ENCODE measurements around the gene KRTAP21-3. TPM values are rescaled to one million over a fixed set of nuclear protein-coding genes. Genes with fewer than 3 reads are reported as not detected.

Gene KRTAP21-3
- total and polyA plus RNA-seq, 2 of the 13 experiments (the other 11 are each of a cell fraction or from before 2014, with no cell fraction given), result not detected

- H3K79me2 ChIP-seq (ENCODE audit: insufficient read depth, low read length), result no peaks in the 10 kb centered on the region
- H3K9ac ChIP-seq (ENCODE audit: insufficient read depth, low read depth, low read length), result no peak overlapping the region
- no peak overlapping the region for H3K27ac ChIP-seq (ENCODE audit: extremely low read length, insufficient read depth, low read length)
- no peak overlapping the region for H2AFZ ChIP-seq (ENCODE audit: low read length)
- no peak for ATAC-seq
- no peaks in the 10 kb centered on the region for H3K36me3 ChIP-seq (replicated peaks in 1 of 2; ENCODE audit: control insufficient read depth in 1 of 2, insufficient read depth in 2 of 2, low read length in 2 of 2)
- no peaks in the 10 kb centered on the region for H3K4me1 ChIP-seq (ENCODE audit: insufficient read depth, low read length)
- BruUV-seq (replicated peaks), result no TSS peak
- no peaks in the 10 kb centered on the region for H4K20me1 ChIP-seq (ENCODE audit: insufficient read depth, low read length)
- FAIRE-seq, result no peak
- no peak for TF ChIP-seq ATF1 (CRISPR knock-in tag; IDR thresholded peaks at IDR 0.05)
- CTCF ChIA-PET (ENCODE audit: low intra/inter-chr PET ratio, low total read pairs), result no interaction called here
- intact Hi-C loops (cut with micrococcal nuclease; ENCODE audit: unreplicated experiment) (no loop called here), in situ Hi-C loops (cut with HindIII; ENCODE audit: extremely low pct_ligation_motif_present, low pct_unique_long_range_greater_than_20kb) (no loop called here)
- H3K27me3 ChIP-seq (ENCODE audit: control insufficient read depth in 1 of 2, insufficient read depth in 2 of 2, low read length in 2 of 2), result no peaks in the 10 kb centered on the region
- H3K4me3 ChIP-seq (replicated peaks in 1 of 3; ENCODE audit: insufficient read depth in 1 of 3, low read depth in 2 of 3, low read length in 3 of 3), result no peak overlapping the region
- DNase-seq (ENCODE audit: low spot score), result no peak
- no peak overlapping the region for H3K4me2 ChIP-seq (ENCODE audit: low read depth, low read length)
- WGBS (ENCODE audit: low lambda C conversion rate), result 0% methylated on average over 2 of the region's 2 CpGs
- H3K9me3 ChIP-seq (ENCODE audit: low read length), result peaks cover 96% of the 10 kb centered on the region
- POLR2A ChIA-PET, result no interaction called here
Observed at GRCh38 chr21:30672985-30673650, 45.5 kb downstream of the KRTAP21-3 start.

DNA sequence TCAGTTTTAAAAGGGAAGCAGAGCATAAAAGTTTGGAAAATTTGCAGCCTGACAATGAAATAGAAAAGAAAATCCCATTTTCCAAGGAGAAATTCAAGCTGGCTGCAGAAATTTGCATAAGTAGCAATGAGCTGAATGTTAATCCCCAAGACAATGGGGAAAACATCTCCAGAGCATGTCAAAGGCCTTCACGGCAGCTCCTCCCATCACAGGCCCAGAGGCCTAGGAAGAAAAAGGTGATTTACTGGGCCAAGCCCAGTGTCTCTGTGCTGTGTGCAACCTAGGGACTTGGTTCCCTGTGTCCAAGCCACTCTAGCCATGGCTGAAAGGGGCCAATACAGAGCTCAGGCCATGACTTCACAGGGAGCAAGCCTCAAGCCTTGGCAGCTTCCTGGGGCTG lies 49.8 kb downstream of the KRTAP21-3 start:
- no TSS peak for BruUV-seq (replicated peaks)
- Histone ChIP-seq H3K9me3 (ENCODE audit: low read length) (peaks cover 97% of the 10 kb centered on the region), H2AFZ (ENCODE audit: low read length) (no peak overlapping the region), H3K27ac (ENCODE audit: extremely low read length, insufficient read depth, low read length) (no peak overlapping the region), H3K4me1 (ENCODE audit: insufficient read depth, low read length) (no peaks in the 10 kb centered on the region), H3K4me3 (replicated peaks in 1 of 3; ENCODE audit: insufficient read depth in 1 of 3, low read depth in 2 of 3, low read length in 3 of 3) (no peak overlapping the region), H3K4me2 (ENCODE audit: low read depth, low read length) (no peak overlapping the region), H3K9ac (ENCODE audit: insufficient read depth, low read depth, low read length) (no peak overlapping the region), H3K79me2 (ENCODE audit: insufficient read depth, low read length) (no peaks in the 10 kb centered on the region), H4K20me1 (ENCODE audit: insufficient read depth, low read length) (no peaks in the 10 kb centered on the region), H3K36me3 (replicated peaks in 1 of 2; ENCODE audit: control insufficient read depth in 1 of 2, insufficient read depth in 2 of 2, low read length in 2 of 2) (no peaks in the 10 kb centered on the region), H3K27me3 (ENCODE audit: control insufficient read depth in 1 of 2, insufficient read depth in 2 of 2, low read length in 2 of 2) (no peaks in the 10 kb centered on the region)
- CTCF ChIA-PET (ENCODE audit: low intra/inter-chr PET ratio, low total read pairs), result no interaction called here
- intact Hi-C loops (cut with micrococcal nuclease; ENCODE audit: unreplicated experiment) (no loop called here), in situ Hi-C loops (cut with HindIII; ENCODE audit: extremely low pct_ligation_motif_present, low pct_unique_long_range_greater_than_20kb) (no loop called here)
- WGBS (ENCODE audit: low lambda C conversion rate), result 0% methylated on average over 1 of the region's 1 CpG
- FAIRE-seq (no peak), DNase-seq (ENCODE audit: low spot score) (no peak), ATAC-seq (no peak)
- POLR2A ChIA-PET, result no interaction called here
- no peak for TF ChIP-seq ZNF629 (CRISPR knock-in tag; conservative IDR thresholded peaks at IDR 0.05)
- no peak for TF ChIP-seq HNRNPL (IDR thresholded peaks at IDR 0.05; ENCODE audit: low read depth, low read length)
- TF ChIP-seq TGIF2 (CRISPR knock-in tag; IDR thresholded peaks at IDR 0.05), result no peak
- TF ChIP-seq ZNF121 (CRISPR knock-in tag; IDR thresholded peaks at IDR 0.05), result no peak
- TF ChIP-seq ZNF737 (CRISPR knock-in tag; IDR thresholded peaks at IDR 0.05; ENCODE audit: borderline replicate concordance), result no peak
- TF ChIP-seq TMF1 (CRISPR knock-in tag; IDR thresholded peaks at IDR 0.05; ENCODE audit: low read depth), result no peak
- TF ChIP-seq, protein P1, sequence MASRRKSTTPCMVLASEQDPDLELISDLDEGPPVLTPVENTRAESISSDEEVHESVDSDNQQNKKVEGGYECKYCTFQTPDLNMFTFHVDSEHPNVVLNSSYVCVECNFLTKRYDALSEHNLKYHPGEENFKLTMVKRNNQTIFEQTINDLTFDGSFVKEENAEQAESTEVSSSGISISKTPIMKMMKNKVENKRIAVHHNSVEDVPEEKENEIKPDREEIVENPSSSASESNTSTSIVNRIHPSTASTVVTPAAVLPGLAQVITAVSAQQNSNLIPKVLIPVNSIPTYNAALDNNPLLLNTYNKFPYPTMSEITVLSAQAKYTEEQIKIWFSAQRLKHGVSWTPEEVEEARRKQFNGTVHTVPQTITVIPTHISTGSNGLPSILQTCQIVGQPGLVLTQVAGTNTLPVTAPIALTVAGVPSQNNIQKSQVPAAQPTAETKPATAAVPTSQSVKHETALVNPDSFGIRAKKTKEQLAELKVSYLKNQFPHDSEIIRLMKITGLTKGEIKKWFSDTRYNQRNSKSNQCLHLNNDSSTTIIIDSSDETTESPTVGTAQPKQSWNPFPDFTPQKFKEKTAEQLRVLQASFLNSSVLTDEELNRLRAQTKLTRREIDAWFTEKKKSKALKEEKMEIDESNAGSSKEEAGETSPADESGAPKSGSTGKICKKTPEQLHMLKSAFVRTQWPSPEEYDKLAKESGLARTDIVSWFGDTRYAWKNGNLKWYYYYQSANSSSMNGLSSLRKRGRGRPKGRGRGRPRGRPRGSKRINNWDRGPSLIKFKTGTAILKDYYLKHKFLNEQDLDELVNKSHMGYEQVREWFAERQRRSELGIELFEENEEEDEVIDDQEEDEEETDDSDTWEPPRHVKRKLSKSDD (CRISPR knock-in tag; IDR thresholded peaks at IDR 0.05; ENCODE audit: low read depth), result no peak
- TF ChIP-seq, protein P2, sequence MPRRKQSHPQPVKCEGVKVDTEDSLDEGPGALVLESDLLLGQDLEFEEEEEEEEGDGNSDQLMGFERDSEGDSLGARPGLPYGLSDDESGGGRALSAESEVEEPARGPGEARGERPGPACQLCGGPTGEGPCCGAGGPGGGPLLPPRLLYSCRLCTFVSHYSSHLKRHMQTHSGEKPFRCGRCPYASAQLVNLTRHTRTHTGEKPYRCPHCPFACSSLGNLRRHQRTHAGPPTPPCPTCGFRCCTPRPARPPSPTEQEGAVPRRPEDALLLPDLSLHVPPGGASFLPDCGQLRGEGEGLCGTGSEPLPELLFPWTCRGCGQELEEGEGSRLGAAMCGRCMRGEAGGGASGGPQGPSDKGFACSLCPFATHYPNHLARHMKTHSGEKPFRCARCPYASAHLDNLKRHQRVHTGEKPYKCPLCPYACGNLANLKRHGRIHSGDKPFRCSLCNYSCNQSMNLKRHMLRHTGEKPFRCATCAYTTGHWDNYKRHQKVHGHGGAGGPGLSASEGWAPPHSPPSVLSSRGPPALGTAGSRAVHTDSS (CRISPR knock-in tag; conservative IDR thresholded peaks at IDR 0.05), result no peak
- no peak for TF ChIP-seq PRPF4 (IDR thresholded peaks at IDR 0.05; ENCODE audit: low read depth, low read length, poor library complexity, severe bottlenecking)
- no peak for TF ChIP-seq ARNT2 (CRISPR knock-in tag; IDR thresholded peaks at IDR 0.05; ENCODE audit: low read depth)
- TF ChIP-seq TBX3 (IDR thresholded peaks at IDR 0.05; ENCODE audit: borderline replicate concordance), result no peak
- no peak for TF ChIP-seq U2AF2 (IDR thresholded peaks at IDR 0.05; ENCODE audit: low read depth, low read length)
- no peak for TF ChIP-seq SIX4 (CRISPR knock-in tag; IDR thresholded peaks at IDR 0.05)
- TF ChIP-seq SIN3A (IDR thresholded peaks at IDR 0.05; ENCODE audit: borderline replicate concordance, low read depth, low read length), result no peak
- no peak for TF ChIP-seq SP140L (CRISPR knock-in tag; IDR thresholded peaks at IDR 0.05; ENCODE audit: borderline replicate concordance)
